HG03575 (cell line): Measurements from ENCODE around the gene NKAIN1.
"Not testable (repeated sequence)": the region's sequence is repeated elsewhere in the genome, so short reads cannot be mapped to it uniquely, and the experiment has no call there.

Experiments
- ATAC-seq: cut with Tn5 transposase; IDR thresholded peaks from one replicate; pipeline ENCODE4 v1.9.1; 2021; ENCODE audit not compliant: unreplicated experiment, insufficient number of reproducible peaks, low FRiP score; ENCODE audit errors: extremely low read depth

NKAIN1 gene

DNA sequence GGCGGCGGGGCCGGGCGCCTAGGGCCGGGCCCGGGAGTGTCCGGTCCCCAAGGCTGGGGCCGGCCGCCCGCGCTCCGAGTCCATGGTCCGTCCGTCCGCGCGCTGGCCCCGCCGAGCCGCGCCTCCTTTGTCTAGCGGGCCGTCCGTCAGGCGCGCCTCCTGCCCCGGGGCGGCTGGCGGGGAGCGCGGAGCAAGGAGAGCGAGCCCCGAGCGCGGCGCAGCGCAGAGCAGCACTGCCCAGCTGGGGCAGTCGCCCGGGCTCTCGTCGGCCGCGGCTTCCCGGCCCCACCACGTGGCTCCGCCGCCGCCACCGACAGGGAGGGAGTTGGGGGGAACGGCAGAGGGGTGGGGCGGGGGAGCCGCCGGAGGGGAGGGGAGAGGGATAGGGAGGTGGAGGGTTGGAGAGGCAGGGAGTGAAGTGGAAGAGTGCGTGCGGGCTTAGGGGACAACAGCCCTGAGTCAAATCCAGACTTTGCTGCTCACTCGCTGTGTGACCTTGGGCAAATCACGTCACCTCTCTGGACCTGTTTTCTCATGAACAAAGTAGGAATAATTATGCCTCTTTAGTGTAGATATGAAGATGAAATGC, at the start of gene NKAIN1:
TSS of gene NKAIN1 (minus strand) at position 235 of the 589 bp plus-strand sequence. CDS start 340 bp downstream, outside the sequence.
- ATAC-seq, result no peak

DNA sequence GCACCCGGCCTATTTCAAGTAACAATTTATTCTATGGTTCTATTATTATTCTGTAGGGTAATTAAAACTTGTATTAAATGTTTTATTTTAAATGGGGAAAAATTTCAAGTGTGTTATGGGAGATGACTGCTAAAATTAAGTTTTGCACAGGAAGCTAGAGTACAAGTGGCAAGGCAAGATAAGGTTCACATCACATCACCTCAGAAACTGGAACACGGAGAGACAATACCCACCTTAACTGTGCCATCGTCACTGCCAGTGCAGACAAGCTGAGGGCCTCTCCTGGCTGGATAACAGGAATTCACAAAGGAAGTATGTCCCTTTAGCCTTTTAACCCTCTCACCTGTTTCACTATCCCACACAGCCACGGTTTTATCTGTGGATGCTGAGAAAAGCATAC, 49.3 kb upstream of the NKAIN1 start:
- ATAC-seq, result no peak

- not testable (repeated sequence) for ATAC-seq
Measured at GRCh38 chr1:31287791-31288190, 48.1 kb upstream of the NKAIN1 start.

DNA sequence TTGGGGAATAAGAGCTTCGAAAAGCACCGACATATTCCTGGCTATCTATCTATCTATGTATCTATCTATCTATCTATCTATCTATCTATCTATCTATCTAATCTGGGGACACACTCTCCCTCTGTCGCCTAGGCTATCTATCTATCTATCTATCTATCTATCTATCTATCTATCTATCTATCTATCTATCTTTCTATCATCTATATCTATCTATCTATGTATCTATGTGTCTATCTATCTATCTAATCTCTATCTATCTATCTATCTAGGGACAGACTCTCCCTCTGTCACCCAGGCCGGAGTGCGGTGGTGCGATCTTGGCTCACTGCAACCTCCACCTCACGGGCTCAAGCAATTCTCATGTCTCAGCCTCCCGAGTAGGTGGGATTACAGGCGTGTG, 42.7 kb upstream of the NKAIN1 start:
- ATAC-seq, result not testable (repeated sequence)

DNA sequence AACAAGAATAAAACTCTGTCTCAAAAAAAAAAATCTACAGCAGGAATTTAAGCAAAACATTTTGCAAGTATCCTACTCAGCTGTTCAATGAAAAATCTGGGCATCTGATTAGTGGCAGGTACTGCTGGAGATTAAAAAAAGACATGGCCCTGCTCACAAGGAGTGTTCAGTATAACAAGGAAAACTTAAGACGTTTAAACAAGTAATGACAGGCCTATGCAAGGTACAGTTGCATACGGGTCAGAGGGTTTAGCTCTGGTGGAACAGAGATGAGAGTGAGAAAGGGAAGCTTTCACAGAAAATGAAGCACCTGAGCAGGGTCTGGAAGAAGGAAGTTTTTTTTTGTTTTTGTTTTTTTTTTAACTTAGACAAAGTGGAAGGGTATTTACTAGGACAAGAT, 33.9 kb upstream of the NKAIN1 start:
- no peak for ATAC-seq

DNA sequence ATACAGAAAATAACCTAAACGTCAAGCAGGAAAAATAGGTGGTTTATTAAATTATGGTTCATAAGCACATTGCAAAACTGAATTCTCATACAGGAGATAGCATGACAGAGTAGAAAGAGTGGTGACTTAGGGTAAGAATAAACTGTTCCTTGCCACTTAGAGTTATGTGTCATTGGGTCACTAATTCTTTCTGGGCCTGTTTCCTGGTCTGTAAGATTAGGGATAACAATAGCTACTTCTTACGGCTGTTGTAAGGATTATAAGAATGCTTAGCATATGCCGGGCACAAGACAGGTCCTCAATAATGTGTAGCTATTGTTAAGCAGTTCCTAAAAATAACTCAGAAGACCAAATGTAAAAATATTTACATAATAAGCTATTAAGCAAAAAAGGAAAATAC, 32.7 kb upstream of the NKAIN1 start:
- ATAC-seq, result no peak

- ATAC-seq, result no peak
Measured at GRCh38 chr1:31266547-31266946, 26.9 kb upstream of the NKAIN1 start.

DNA sequence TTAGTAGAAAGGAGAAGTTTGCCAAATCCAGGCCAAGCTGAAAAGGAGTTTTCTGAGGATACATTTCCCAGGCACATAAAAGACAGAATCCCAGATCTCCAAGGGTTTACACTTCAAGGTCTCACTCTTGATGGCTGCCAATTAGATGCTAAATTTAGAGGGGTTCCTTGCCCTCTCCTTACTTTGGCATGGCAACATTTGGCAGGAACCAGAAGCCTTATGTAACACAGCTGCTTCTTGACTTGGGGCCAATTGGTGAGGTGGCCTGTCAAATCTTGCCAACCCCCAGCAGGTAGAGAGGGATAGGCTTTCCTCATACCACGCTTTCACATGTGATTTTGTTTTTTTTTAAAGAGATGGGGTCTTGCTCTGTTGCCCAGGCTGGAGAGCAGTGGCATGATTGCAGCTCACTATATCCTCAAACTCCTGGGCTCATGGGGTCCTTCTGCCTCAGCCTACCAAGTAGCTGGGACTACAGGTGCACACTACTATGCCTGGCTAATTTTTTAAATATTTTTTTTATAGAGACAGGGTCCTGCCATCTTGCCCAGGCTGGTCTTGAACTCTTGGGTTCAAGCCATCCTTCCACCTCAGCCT, 25.2 kb upstream of the NKAIN1 start:
- ATAC-seq, result no peak

DNA sequence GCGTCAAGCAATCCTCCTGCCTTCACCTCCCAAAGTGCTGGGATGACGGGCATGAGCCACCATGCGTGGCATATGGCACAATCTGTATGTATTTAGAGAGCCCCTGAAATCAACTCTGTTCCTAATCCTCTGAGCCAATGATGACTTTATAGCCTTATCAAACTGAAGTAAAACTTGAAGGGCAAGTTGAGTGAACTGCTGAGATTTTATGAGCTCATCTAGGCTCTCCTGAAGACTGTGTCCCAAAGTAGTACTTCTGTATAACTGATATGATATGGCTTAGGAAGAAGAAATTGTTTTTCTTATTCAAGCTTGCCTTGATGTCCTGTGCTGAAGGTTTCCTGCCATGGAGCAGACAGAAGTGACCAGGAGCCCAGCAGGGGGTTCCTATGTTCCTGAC, 23.7 kb upstream of the NKAIN1 start:
- no peak for ATAC-seq

- not testable (repeated sequence) for ATAC-seq
Measured at GRCh38 chr1:31262393-31262792, 22.7 kb upstream of the NKAIN1 start.

DNA sequence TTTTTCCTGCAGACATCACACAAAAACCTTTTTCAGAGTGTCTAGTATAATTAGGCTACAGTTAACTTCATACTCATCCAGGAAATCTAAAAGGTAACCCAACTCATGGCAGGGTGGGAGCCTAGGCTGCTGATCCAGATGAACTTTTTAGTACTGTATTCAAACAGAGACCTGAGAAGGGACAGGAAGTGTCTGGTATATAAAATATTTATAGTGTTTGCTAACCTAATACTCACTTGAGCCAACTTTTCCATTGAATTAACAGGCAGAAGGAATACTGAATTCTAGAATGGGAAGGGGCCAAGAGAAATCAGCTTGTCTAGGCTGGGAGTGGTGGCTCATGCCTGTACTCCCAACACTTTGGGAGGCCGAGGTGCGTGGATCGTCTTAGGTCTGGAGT, 22.2 kb upstream of the NKAIN1 start:
- no peak for ATAC-seq

DNA sequence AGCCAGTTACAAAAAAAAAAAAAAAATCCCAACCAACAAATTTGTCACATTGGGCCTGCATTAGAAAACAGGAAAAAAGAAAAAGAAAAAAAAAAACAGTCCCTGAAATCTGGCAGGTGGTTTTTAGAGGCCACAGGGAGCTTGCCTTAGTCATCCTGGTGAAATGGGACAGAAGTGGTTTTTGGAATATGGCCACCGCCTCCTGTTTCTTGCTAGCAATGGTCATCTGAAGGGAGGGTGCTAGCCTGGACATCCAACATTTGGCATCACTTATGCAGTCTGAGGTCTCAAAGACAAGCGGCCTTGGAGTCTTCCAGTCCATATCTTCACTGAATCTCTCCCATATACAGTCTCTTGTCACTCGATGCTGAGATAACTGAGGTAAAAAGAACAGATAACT, 20.1 kb upstream of the NKAIN1 start:
- no peak for ATAC-seq

DNA sequence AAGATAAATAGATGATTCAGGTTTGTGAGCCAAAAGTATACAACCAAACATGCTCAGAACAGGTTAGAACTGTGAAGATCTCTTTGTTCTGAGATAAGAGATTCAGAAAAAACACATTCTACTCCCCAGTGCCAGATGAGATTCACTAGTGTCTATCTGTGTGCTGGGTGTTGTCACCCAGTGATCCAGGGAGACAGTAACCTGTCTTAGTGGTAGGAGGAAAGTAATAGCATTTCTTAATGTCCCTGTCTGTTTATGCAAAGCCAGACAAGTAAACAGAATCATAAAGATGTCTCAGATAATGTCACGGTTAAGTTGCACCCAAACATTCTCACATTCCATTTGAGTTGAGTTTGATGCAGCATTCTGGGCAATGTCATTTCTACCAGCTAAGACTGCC, 18.9 kb upstream of the NKAIN1 start:
- ATAC-seq, result no peak

DNA sequence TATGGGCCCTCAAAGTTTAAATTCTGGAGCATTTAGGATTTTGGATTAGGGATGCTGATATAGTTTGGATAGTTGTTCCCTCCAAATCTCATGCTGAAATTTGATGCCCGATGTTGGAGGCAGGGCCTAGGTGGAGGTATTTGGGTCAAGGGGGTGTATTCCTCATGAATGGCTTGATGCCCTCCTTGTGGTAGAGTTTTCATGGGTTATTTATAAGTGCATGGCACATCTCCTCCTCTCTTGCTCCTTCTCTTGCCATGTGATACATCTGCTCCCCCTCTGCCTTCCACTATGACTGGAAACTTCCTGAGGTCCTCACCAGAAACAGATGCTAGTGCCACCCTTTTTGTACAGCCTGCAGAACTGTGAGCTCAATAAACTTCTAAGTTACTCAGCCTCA, 17.5 kb upstream of the NKAIN1 start:
- ATAC-seq, result no peak

DNA sequence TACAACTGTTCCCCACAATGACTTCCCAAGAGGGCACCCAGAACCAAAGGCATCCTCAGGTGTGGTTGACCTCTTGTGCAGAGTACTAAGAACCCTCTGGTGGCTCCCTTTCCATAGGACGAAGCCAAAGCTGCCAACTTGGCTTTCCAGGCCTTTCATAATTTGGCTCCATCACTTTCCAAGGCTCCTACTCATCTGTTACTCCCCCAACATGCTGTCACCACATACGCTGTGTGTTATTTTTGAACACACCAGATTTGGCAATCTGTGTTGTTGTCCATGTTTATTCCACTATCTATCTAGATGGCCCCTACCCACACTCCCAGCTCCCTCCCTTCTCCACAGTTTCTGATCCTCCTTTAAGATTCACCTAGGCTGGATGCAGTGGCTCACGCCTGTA, 10.2 kb upstream of the NKAIN1 start:
- no peak for ATAC-seq

DNA sequence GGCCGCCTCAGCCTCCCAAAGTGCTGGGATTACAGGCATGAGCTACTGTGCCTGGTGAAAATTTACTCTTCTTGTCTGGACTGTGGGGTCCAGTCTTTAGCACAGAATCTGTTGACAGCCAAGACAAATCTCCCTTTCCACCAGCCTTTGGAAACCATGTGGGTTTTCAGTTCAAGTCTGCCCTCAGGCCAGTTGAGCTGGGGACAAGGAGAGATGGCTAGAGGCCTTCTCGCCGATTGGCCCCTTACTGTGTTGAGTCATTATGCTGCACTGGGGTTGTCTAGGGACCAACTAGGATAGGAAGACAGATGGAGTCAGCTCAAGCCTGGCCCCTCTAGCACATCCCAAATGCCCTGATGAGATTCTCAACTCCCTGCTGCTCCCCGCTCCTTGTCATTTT, 8.6 kb upstream of the NKAIN1 start:
- no peak for ATAC-seq

DNA sequence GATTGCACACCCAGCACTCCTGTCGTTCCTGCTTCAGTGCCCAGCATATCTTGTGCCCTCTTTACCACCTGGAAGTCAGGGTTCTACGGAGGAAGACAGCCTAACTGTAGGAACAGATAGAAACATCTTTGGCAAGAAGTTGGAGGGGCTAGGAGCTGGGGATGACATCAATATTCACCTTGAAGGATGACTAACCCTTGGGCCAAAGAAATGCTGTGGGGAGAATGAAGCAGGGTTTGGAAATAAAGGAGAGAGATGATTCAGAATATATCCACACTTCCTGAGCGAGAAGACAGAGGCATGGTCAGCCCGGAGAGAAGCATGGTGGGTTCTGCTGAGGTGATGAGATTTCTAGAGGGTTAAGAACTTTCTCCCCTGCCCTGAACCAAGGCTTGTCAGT, 4.6 kb upstream of the NKAIN1 start:
- no peak for ATAC-seq

- ATAC-seq, result no peak
Measured at GRCh38 chr1:31243501-31244286, 4.0 kb upstream of the NKAIN1 start.

DNA sequence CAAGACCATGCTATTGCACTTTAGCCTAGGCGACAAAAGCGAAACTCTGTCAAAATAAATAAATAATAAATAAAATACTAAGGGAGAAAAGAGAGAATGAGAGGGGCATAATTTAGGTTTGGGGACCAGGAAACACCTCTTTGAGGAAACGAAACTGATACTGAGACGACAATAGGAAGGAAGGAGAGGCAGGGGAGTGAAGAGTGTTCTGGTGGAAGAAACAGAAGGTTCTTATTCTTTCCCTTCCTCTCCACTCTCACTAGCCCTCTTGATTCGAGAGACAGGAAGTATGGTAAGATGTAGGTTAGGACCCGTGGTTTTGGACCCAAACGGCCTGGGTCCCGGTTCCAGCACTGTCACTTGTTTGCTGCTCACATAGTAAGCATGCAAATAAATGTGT, 1.6 kb upstream of the NKAIN1 start:
- no peak for ATAC-seq

- ATAC-seq, result no peak
Measured at GRCh38 chr1:31238986-31239613, 587 bp downstream of the NKAIN1 start.
